ENCODE measurements around the gene ABCF2.

DNA sequence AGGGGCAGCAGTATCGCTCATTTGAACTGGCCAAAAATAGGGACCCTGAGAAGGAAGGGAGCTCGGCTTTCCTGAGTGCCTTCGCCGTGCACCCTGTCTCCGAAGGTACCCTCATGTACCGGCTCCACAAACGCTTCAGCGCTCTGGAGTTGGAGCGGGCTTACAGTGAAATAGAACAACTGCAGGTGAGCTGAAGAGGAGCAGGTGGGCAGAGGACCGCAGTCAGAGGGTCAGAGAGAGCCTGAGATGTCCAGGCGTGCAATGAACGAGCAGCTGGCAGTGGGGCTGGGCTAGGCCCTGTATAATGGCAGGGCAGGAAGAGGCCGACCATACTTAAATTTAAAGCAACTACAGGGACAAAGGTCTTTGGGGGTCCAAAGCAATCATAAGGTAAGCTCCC, 9.4 kb upstream of the ABCF2 start:
- TF ChIP-seq, protein P1, sequence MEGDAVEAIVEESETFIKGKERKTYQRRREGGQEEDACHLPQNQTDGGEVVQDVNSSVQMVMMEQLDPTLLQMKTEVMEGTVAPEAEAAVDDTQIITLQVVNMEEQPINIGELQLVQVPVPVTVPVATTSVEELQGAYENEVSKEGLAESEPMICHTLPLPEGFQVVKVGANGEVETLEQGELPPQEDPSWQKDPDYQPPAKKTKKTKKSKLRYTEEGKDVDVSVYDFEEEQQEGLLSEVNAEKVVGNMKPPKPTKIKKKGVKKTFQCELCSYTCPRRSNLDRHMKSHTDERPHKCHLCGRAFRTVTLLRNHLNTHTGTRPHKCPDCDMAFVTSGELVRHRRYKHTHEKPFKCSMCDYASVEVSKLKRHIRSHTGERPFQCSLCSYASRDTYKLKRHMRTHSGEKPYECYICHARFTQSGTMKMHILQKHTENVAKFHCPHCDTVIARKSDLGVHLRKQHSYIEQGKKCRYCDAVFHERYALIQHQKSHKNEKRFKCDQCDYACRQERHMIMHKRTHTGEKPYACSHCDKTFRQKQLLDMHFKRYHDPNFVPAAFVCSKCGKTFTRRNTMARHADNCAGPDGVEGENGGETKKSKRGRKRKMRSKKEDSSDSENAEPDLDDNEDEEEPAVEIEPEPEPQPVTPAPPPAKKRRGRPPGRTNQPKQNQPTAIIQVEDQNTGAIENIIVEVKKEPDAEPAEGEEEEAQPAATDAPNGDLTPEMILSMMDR (IDR thresholded peaks at IDR 0.05): no peak
- TF ChIP-seq EZH2 (IDR thresholded peaks at IDR 0.05): no peak
- TF ChIP-seq EZH2phosphoT487 (IDR thresholded peaks at IDR 0.05): no peak

Data from neural progenitor cell (in vitro differentiated cells).